K562 (cell line): ENCODE results near the gene PPP1R15A. TPM values are rescaled to one million over a fixed set of nuclear protein-coding genes. Genes with fewer than 3 reads are reported as not detected.

Source experiments
- CHD2 ChIP-seq: IDR thresholded peaks from 2 replicates; pipeline ENCODE4 v1.6.1; 2011; ENCODE audit warnings: low read depth, low read length
- GATA2 ChIP-seq: sonication (generic); formaldehyde crosslinking; IDR thresholded peaks from 2 replicates; pipeline ENCODE4 v1.4.0; 2020; ENCODE audit warnings: mild to moderate bottlenecking, missing genetic modification reagents
- KDM5B ChIP-seq: fragments of 200-600 bp; sonication (generic); IDR thresholded peaks from 2 replicates; pipeline ENCODE4 v1.6.1; 2012; ENCODE audit warnings: low read depth, mild to moderate bottlenecking, moderate library complexity, low read length, control low read depth, inconsistent platforms; ENCODE audit not compliant: insufficient replicate concordance
- MAFF ChIP-seq: IDR thresholded peaks from 2 replicates; pipeline ENCODE4 v1.6.1; 2012; ENCODE audit warnings: low read length, improper control_type of control experiment
- MCM7 ChIP-seq, 2 experiments: fragments of 450-650 bp; IDR thresholded peaks; 2 replicates each; pipeline ENCODE4 v1.6.1; 2016 to 2018
- NR4A1 ChIP-seq, 2 experiments: fragments of 250-450 bp in 1 of 2; fragments of 450-650 bp in 1 of 2; sonication (Bioruptor Pico) in 1 of 2; IDR thresholded peaks; 2 replicates each; pipeline versions ENCODE4 v1.4.0 to v1.6.1; 2016 to 2020; ENCODE audit warnings: mild to moderate bottlenecking in 2 of 2, missing compliant biosample characterization in 1 of 2, missing genetic modification characterization in 1 of 2, moderate library complexity in 1 of 2
- POLR2H ChIP-seq: IDR thresholded peaks from 2 replicates; pipeline ENCODE4 v1.6.1; 2016; ENCODE audit warnings: missing genetic modification characterization, low read depth, mild to moderate bottlenecking, control low read depth, missing compliant biosample characterization, moderate library complexity
- SAP30 ChIP-seq: fragments of 200-600 bp; sonication (generic); IDR thresholded peaks from 2 replicates; pipeline ENCODE4 v1.6.1; 2012; ENCODE audit warnings: borderline replicate concordance, low read depth, mild to moderate bottlenecking, moderate library complexity, low read length, control low read depth, inconsistent platforms; ENCODE audit not compliant: insufficient read depth, poor library complexity, severe bottlenecking
- SMAD4 ChIP-seq: fragments of 250-450 bp; sonication (Bioruptor Pico); conservative IDR thresholded peaks from 2 replicates; pipeline ENCODE4 v1.8.0; 2021; ENCODE audit warnings: inconsistent platforms, mild to moderate bottlenecking, moderate library complexity
- SMARCE1 ChIP-seq: fragments of 450-650 bp; IDR thresholded peaks from 2 replicates; pipeline ENCODE4 v1.7.1; 2016; ENCODE audit warnings: mild to moderate bottlenecking
- SRF ChIP-seq, 2 experiments: fragments of 250-450, 450-650 bp in 1 of 2; sonication (Bioruptor Pico) in 1 of 2; sonication (generic) in 1 of 2; formaldehyde crosslinking; IDR thresholded peaks; 2 replicates each; pipeline versions ENCODE4 v1.5.0 to v1.5.1; 2020 to 2022; ENCODE audit warnings: mild to moderate bottlenecking in 1 of 2, missing genetic modification reagents in 1 of 2
- TCF7L2 ChIP-seq: fragments of 150-350 bp; IDR thresholded peaks from 2 replicates; pipeline ENCODE4 v1.6.1; 2016; ENCODE audit warnings: low read depth, mild to moderate bottlenecking, low read length, moderate library complexity
- polyA plus RNA-seq, 8 experiments: library from polyadenylated mRNA; depleted of rRNA in 4 of 8; stranded (reverse) in 5 of 8; unstranded in 3 of 8; fragments of >200 nt; fragmentation: Nextera tagmentation in 2 of 8; fragmentation: Illumina TruSeq in 1 of 8; extraction: Ambion mirVana in 2 of 8; extraction: Trizol in 1 of 8; gene quantifications; 2 replicates each; pipeline versions ENCODE4 v1.2.1 to v1.2.3, GENCODE V29; 2011 to 2014; ENCODE audit warnings: inconsistent platforms in 1 of 8, missing spikeins in 1 of 8
- total RNA-seq, 7 experiments: library from RNA; depleted of rRNA in 6 of 7; stranded (reverse); fragments of >200 nt in 6 of 7; fragmentation: Illumina TruSeq in 2 of 7; extraction: Trizol in 2 of 7; gene quantifications; 2 replicates each; pipeline versions ENCODE4 v1.2.1 to v1.2.3, GENCODE V29; 2011 to 2021; ENCODE audit warnings: low replicate concordance in 1 of 7
- TF ChIP-seq, protein P1 (sequence below): fragments of 250-450 bp; sonication (Bioruptor Pico); IDR thresholded peaks from 2 replicates; pipeline ENCODE4 v1.5.0; 2021; ENCODE audit warnings: mild to moderate bottlenecking, moderate library complexity
- TF ChIP-seq, protein P2 (sequence below): sonication (generic); formaldehyde crosslinking; IDR thresholded peaks from 2 replicates; pipeline ENCODE4 v1.8.1; 2023; ENCODE audit warnings: mild to moderate bottlenecking, missing genetic modification reagents
- TF ChIP-seq, protein P3 (sequence below): sonication (generic); formaldehyde crosslinking; IDR thresholded peaks from 2 replicates; pipeline ENCODE4 v1.8.0; 2022; ENCODE audit warnings: missing genetic modification reagents, mild to moderate bottlenecking, borderline replicate concordance
- TF ChIP-seq, protein P4 (sequence below): fragments of 250-450 bp; sonication (Bioruptor Pico); IDR thresholded peaks from 2 replicates; pipeline ENCODE4 v1.4.0; 2020; ENCODE audit warnings: mild to moderate bottlenecking
- TF ChIP-seq, protein P5 (sequence below), 2 experiments: fragments of 450-650 bp; conservative IDR thresholded peaks; 2 replicates each; pipeline ENCODE4 v1.6.1; 2017; ENCODE audit warnings: mild to moderate bottlenecking in 2 of 2, moderate library complexity in 2 of 2

Gene PPP1R15A
- total and polyA plus RNA-seq, 9 of the 15 experiments (the other 6 are each of a cell fraction or from before 2014, with no cell fraction given): 0.42 to 73.7 (median 44.0) TPM

DNA sequence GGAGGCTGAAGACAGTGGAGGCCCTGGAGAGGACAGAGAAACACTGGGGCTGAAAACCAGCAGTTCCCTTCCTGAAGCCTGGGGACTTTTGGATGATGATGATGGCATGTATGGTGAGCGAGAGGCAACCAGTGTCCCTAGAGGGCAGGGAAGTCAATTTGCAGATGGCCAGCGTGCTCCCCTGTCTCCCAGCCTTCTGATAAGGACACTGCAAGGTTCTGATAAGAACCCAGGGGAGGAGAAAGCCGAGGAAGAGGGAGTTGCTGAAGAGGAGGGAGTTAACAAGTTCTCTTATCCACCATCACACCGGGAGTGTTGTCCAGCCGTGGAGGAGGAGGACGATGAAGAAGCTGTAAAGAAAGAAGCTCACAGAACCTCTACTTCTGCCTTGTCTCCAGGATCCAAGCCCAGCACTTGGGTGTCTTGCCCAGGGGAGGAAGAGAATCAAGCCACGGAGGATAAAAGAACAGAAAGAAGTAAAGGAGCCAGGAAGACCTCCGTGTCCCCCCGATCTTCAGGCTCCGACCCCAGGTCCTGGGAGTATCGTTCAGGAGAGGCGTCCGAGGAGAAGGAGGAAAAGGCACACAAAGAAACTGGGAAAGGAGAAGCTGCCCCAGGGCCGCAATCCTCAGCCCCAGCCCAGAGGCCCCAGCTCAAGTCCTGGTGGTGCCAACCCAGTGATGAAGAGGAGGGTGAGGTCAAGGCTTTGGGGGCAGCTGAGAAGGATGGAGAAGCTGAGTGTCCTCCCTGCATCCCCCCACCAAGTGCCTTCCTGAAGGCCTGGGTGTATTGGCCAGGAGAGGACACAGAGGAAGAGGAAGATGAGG lies 1.5 kb downstream of the PPP1R15A start (continued):
- TF ChIP-seq, protein P1, sequence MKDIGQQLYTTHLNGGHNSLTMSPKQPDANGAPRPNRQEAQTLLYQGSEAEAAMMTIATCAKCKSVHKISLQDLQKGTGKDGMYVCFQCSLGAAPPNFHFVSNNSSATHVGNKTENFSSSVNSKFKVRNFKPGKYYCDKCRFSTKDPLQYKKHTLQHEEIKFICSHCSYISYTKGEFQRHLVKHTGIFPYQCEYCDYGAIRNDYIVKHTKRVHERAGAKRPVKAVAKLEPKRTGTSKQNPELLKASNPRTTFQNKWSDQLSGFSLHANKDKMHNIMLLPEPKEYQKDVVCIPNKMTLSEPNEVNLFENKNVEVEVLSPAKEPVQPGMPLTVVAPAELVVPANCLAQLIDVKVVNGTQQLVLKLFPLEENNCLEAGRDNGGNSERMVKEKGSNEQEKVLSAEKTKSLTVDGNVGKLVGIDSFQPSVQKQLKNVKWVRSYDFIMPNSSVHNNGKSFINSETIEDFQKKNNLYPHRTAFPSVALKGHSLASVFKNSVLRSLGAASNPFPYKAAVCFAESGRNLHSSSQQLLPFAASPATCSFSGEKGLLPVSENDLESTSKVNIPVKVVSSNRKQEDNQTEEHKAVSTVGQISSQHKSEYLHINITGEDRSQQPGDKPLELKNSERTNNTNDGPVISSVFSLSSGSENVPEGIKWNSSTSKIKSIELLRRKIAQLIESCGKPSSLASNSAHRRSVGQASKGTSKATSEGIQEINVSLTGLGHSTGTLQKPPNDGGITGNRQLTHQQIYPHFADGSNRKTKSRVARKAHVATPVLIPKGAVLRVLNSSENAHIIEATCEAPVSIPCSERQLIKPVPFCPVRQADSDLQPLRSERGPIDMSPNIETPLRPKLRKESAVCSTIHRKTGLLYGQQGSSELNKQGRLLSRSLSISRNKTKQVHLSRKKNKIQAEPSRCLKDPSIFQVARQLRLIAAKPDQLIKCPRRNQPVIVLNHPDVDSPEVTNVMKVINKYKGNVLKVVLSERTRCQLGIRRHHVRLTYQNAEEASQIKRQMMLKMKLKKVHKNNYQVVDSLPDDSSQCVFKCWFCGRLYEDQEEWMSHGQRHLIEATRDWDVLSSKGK (CRISPR knock-in tag): no peak
- TF ChIP-seq, protein P2, sequence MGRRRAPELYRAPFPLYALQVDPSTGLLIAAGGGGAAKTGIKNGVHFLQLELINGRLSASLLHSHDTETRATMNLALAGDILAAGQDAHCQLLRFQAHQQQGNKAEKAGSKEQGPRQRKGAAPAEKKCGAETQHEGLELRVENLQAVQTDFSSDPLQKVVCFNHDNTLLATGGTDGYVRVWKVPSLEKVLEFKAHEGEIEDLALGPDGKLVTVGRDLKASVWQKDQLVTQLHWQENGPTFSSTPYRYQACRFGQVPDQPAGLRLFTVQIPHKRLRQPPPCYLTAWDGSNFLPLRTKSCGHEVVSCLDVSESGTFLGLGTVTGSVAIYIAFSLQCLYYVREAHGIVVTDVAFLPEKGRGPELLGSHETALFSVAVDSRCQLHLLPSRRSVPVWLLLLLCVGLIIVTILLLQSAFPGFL (CRISPR knock-in tag): no peak
- no peak for TF ChIP-seq TCF7L2
- TF ChIP-seq, protein P3, sequence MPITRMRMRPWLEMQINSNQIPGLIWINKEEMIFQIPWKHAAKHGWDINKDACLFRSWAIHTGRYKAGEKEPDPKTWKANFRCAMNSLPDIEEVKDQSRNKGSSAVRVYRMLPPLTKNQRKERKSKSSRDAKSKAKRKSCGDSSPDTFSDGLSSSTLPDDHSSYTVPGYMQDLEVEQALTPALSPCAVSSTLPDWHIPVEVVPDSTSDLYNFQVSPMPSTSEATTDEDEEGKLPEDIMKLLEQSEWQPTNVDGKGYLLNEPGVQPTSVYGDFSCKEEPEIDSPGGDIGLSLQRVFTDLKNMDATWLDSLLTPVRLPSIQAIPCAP (CRISPR knock-in tag): 0 out of 2 replicates have a peak, but pooled peaks have one; percentile 66
- TF ChIP-seq MAFF: no peak
- TF ChIP-seq SMAD4 (CRISPR knock-in tag): peak; percentile 98
- no peak for TF ChIP-seq MCM7 (IDR thresholded peaks at IDR 0.05)
- peak; percentile 55; the same call in 1 of the 2 replicates for TF ChIP-seq CHD2
- TF ChIP-seq SMARCE1: peak; percentile 95
- no peak; the same call in none of the 2 replicates for TF ChIP-seq POLR2H (tag)
- no peak for TF ChIP-seq NR4A1 (CRISPR knock-in tag; IDR thresholded peaks at IDR 0.05)
- TF ChIP-seq NR4A1 (tag; IDR thresholded peaks at IDR 0.05): no peak; the same call in none of the 2 replicates
- TF ChIP-seq SAP30: peak; percentile 15
- TF ChIP-seq, protein P4, sequence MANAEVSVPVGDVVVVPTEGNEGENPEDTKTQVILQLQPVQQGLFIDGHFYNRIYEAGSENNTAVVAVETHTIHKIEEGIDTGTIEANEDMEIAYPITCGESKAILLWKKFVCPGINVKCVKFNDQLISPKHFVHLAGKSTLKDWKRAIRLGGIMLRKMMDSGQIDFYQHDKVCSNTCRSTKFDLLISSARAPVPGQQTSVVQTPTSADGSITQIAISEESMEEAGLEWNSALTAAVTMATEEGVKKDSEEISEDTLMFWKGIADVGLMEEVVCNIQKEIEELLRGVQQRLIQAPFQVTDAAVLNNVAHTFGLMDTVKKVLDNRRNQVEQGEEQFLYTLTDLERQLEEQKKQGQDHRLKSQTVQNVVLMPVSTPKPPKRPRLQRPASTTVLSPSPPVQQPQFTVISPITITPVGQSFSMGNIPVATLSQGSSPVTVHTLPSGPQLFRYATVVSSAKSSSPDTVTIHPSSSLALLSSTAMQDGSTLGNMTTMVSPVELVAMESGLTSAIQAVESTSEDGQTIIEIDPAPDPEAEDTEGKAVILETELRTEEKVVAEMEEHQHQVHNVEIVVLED (CRISPR knock-in tag): no peak; the same call in 1 of the 2 replicates
- peak; percentile 45 for TF ChIP-seq KDM5B
- no peak; a peak in 1 of 4 replicates for TF ChIP-seq SRF (CRISPR knock-in tag; IDR thresholded peaks at IDR 0.05)
- TF ChIP-seq, protein P5, sequence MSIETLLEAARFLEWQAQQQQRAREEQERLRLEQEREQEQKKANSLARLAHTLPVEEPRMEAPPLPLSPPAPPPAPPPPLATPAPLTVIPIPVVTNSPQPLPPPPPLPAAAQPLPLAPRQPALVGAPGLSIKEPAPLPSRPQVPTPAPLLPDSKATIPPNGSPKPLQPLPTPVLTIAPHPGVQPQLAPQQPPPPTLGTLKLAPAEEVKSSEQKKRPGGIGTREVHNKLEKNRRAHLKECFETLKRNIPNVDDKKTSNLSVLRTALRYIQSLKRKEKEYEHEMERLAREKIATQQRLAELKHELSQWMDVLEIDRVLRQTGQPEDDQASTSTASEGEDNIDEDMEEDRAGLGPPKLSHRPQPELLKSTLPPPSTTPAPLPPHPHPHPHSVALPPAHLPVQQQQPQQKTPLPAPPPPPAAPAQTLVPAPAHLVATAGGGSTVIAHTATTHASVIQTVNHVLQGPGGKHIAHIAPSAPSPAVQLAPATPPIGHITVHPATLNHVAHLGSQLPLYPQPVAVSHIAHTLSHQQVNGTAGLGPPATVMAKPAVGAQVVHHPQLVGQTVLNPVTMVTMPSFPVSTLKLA (conservative IDR thresholded peaks at IDR 0.05): peak; percentile 92 to 97
- peak; percentile 99 for TF ChIP-seq GATA2 (CRISPR knock-in tag)
